IMR-90 (cell line): ENCODE data around the gene CCDC28B. TPM values are rescaled to one million over a fixed set of nuclear protein-coding genes. Genes with fewer than 3 reads are reported as not detected.

Experiments
- ATAC-seq: fragments of 200-7000 bp; cut with Tn5 transposase; 2 replicates; pipeline ENCODE4 v1.9.1; 2020; ENCODE audit warnings: low read depth, mild to moderate bottlenecking, moderate library complexity
- BruUV-seq: library from RNA; stranded (reverse); fragments of 400-500 nt; replicated peaks from 2 replicates; lab custom pipeline; 2021; lab: Mats Ljungman, UMichigan
- CTCF ChIA-PET: fragments of 300-600 bp; formaldehyde crosslinking; extraction: SDS; loops from one replicate; lab custom pipeline; 2021; ENCODE audit warnings: antibody characterized with exemption; lab: Yijun Ruan, JAX
- POLR2A ChIA-PET: fragments of 300-600 bp; sonication (Branson Sonifier 250); formaldehyde crosslinking; loops from one replicate; lab custom pipeline; 2022; ENCODE audit warnings: antibody characterized with exemption; ENCODE audit not compliant: unreplicated experiment; lab: Charles Lee
- DNase-seq: peaks from one replicate; pipeline ENCODE4 v3.0.0; 2013
- H2AFZ ChIP-seq: replicated peaks from 2 replicates; pipeline ENCODE3; 2013; ENCODE audit warnings: low read length, mild to moderate bottlenecking; ENCODE audit not compliant: poor library complexity
- H2AK5ac ChIP-seq: 2 replicates; pipeline ENCODE4 v1.6.1; 2013; ENCODE audit warnings: low read depth, low read length, inconsistent platforms
- H2AK9ac ChIP-seq: replicated peaks from 2 replicates; pipeline ENCODE3; 2013; ENCODE audit warnings: mild to moderate bottlenecking, low read depth, low read length, moderate library complexity; ENCODE audit not compliant: poor library complexity
- H2BK120ac ChIP-seq: 2 replicates; pipeline ENCODE4 v1.6.1; 2013; ENCODE audit warnings: low read depth, low read length, inconsistent platforms
- H2BK15ac ChIP-seq: 3 replicates; pipeline ENCODE4 v1.6.1; 2013; ENCODE audit warnings: low read depth, low read length, inconsistent platforms
- H2BK20ac ChIP-seq: 2 replicates; pipeline ENCODE4 v1.6.1; 2013; ENCODE audit warnings: low read depth, mild to moderate bottlenecking, inconsistent platforms, low read length, moderate library complexity
- H2BK5ac ChIP-seq: 2 replicates; pipeline ENCODE4 v1.6.1; 2013; ENCODE audit warnings: mild to moderate bottlenecking, low read depth, low read length, inconsistent platforms; ENCODE audit not compliant: poor library complexity, severe bottlenecking
- H3K14ac ChIP-seq: replicated peaks from 2 replicates; pipeline ENCODE4 v1.6.1; 2013; ENCODE audit warnings: low read depth, low read length, inconsistent platforms
- H3K18ac ChIP-seq: 2 replicates; pipeline ENCODE4 v1.6.1; 2013; ENCODE audit warnings: low read depth, low read length, control low read depth
- H3K23ac ChIP-seq: 2 replicates; pipeline ENCODE4 v1.6.1; 2013; ENCODE audit warnings: low read depth, low read length, inconsistent platforms
- H3K27ac ChIP-seq: 2 replicates; pipeline ENCODE4 v1.5.1; 2013; ENCODE audit warnings: mild to moderate bottlenecking, control low read depth, low read length; ENCODE audit not compliant: insufficient read depth
- H3K27me3 ChIP-seq: 2 replicates; pipeline ENCODE4 v1.6.1; 2013; ENCODE audit warnings: low read length; ENCODE audit not compliant: control insufficient read depth, insufficient read depth
- H3K36me3 ChIP-seq: 2 replicates; pipeline ENCODE4 v1.6.1; 2013; ENCODE audit warnings: low read length, mixed read lengths; ENCODE audit not compliant: control insufficient read depth, insufficient read depth
- H3K4ac ChIP-seq: 2 replicates; pipeline ENCODE4 v1.6.1; 2013; ENCODE audit warnings: low read depth, low read length, inconsistent platforms
- H3K4me1 ChIP-seq: 2 replicates; pipeline ENCODE4 v1.6.1; 2013; ENCODE audit warnings: low read length, mixed read lengths; ENCODE audit not compliant: control insufficient read depth, insufficient read depth
- H3K4me2 ChIP-seq: 2 replicates; pipeline ENCODE4 v1.6.1; 2013; ENCODE audit warnings: low read depth, mild to moderate bottlenecking, control low read depth, low read length, moderate library complexity
- H3K4me3 ChIP-seq: 2 replicates; pipeline ENCODE4 v1.5.1; 2013; ENCODE audit warnings: low read depth, mild to moderate bottlenecking, control low read depth, low read length, moderate library complexity; ENCODE audit not compliant: insufficient read depth
- H3K56ac ChIP-seq: 2 replicates; pipeline ENCODE4 v1.6.1; 2013; ENCODE audit warnings: low read length, inconsistent platforms; ENCODE audit not compliant: insufficient read depth; ENCODE audit errors: extremely low read depth
- H3K79me1 ChIP-seq, 2 experiments: 2 replicates each; pipeline ENCODE4 v1.6.1; 2013; ENCODE audit warnings: low read length in 2 of 2, inconsistent platforms in 1 of 2, low read depth in 1 of 2
- H3K9ac ChIP-seq: 2 replicates; pipeline ENCODE4 v1.6.1; 2013; ENCODE audit warnings: low read depth, low read length, control low read depth
- H3K9me1 ChIP-seq: 2 replicates; pipeline ENCODE4 v1.6.1; 2013; ENCODE audit warnings: low read length, inconsistent platforms; ENCODE audit not compliant: insufficient read depth
- H3K9me3 ChIP-seq: 2 replicates; pipeline ENCODE4 v1.6.1; 2013; ENCODE audit warnings: low read length; ENCODE audit not compliant: control insufficient read depth, insufficient read depth
- H4K20me1 ChIP-seq: 2 replicates; pipeline ENCODE4 v1.6.1; 2013; ENCODE audit warnings: low read length, inconsistent platforms; ENCODE audit not compliant: insufficient read depth
- H4K5ac ChIP-seq: 2 replicates; pipeline ENCODE4 v1.6.1; 2013; ENCODE audit warnings: mild to moderate bottlenecking, low read depth, low read length, control low read depth
- H4K8ac ChIP-seq, 2 experiments: 2 replicates each; pipeline ENCODE4 v1.6.1; 2013; ENCODE audit warnings: low read depth in 2 of 2, low read length in 2 of 2, control low read depth in 1 of 2, inconsistent platforms in 1 of 2
- H4K91ac ChIP-seq: 2 replicates; pipeline ENCODE4 v1.6.1; 2013; ENCODE audit warnings: low read depth, low read length, inconsistent platforms; ENCODE audit not compliant: insufficient read depth
- CEBPB ChIP-seq: IDR thresholded peaks from 2 replicates; pipeline ENCODE4 v1.6.1; 2012; ENCODE audit warnings: low read depth, low read length, improper control_type of control experiment
- MXI1 ChIP-seq: IDR thresholded peaks from 2 replicates; pipeline ENCODE4 v1.6.1; 2012; ENCODE audit warnings: low read depth, mild to moderate bottlenecking, low read length, moderate library complexity, borderline replicate concordance
- POLR2A ChIP-seq: IDR thresholded peaks from 2 replicates; pipeline ENCODE4 v1.6.1; 2012; ENCODE audit warnings: mild to moderate bottlenecking, low read depth, low read length
- WGBS, 2 experiments: methylation state at CpG; one replicate each; pipeline versions ENCODE4 v1.1.5 to v1.1.7; 2013; ENCODE audit warnings: missing lambda C conversion rate in 2 of 2; ENCODE audit not compliant: insufficient read length in 1 of 2; ENCODE audit errors: extremely low coverage in 2 of 2; 5-methylcytosine and 5-hydroxymethylcytosine counted together
- dilution Hi-C: fragments of 300-500 bp; cut with HindIII; formaldehyde crosslinking; loops from one replicate; pipeline ENCODE4 v1.14.3; 2018; ENCODE audit warnings: low sequenced_read_pairs; ENCODE audit not compliant: unreplicated experiment
- in situ Hi-C: fragments of 300-500 bp; cut with MboI; formaldehyde crosslinking; loops from 3 replicates; pipeline ENCODE4 v1.14.3; 2019; ENCODE audit warnings: low sequenced_read_pairs, inconsistent platforms, mixed read lengths
- intact Hi-C: fragments of 100-400 bp; cut with micrococcal nuclease; formaldehyde crosslinking; loops from 2 replicates; pipeline ENCODE4 v1.10.0; 2022
- polyA plus RNA-seq, 3 experiments: library from polyadenylated mRNA; depleted of rRNA; stranded (reverse); fragments of >200 nt; gene quantifications; 2 replicates each; pipeline ENCODE4 v1.2.3, GENCODE V29; 2012; ENCODE audit warnings: low replicate concordance in 1 of 3
- total RNA-seq: library from RNA; depleted of rRNA; stranded (reverse); fragments of >200 nt; gene quantifications from 2 replicates; pipeline ENCODE4 v1.2.3, GENCODE V29; 2012

Gene CCDC28B
- total and polyA plus RNA-seq, 2 of the 4 experiments (the other 2 are of a cell fraction) = 17.2 to 18.4 TPM

- no peaks in the 10 kb centered on the region for H4K20me1 ChIP-seq
- H3K79me1 ChIP-seq = peaks cover 11 to 39% of the 10 kb centered on the region in 2 experiments
- peaks cover 3% of the 10 kb centered on the region; the same call in 1 of the 2 replicates for H3K36me3 ChIP-seq
- H3K4me2 ChIP-seq = peak within 1 kb of the TSS; percentile 89
- in situ Hi-C loops (no loop called here), dilution Hi-C loops (no loop called here), intact Hi-C loops (no loop called here)
- peak within 1 kb of the TSS; percentile 54 to 93 for H4K8ac ChIP-seq
- peaks cover 13% of the 10 kb centered on the region; the same call in 1 of the 2 replicates for H3K9me1 ChIP-seq
- DNase-seq = peak; percentile 74
- TF ChIP-seq MXI1 = peak; percentile 54; the same call in 1 of the 2 replicates
- TF ChIP-seq POLR2A = peak; percentile 75
- no peak for TF ChIP-seq CEBPB
- H3K27ac ChIP-seq = peak within 1 kb of the TSS; percentile 31; the same call in 1 of the 2 replicates
- peak within 1 kb of the TSS; percentile 84 for H3K4ac ChIP-seq
- no peak within 1 kb of the TSS for H3K18ac ChIP-seq
- H4K91ac ChIP-seq = peak within 1 kb of the TSS; percentile 76
- no peak within 1 kb of the TSS for H2BK120ac ChIP-seq
- peak within 1 kb of the TSS; percentile 47; the same call in 1 of the 2 replicates for H3K56ac ChIP-seq
- peak within 1 kb of the TSS; percentile 77 for H3K9ac ChIP-seq
- peak within 1 kb of the TSS; percentile 72 for H2AK5ac ChIP-seq
- H3K27me3 ChIP-seq = no peaks in the 10 kb centered on the region
- no peak within 1 kb of the TSS for H2BK20ac ChIP-seq
- H2BK15ac ChIP-seq = no peak within 1 kb of the TSS
- peak within 1 kb of the TSS; percentile 99 for H2AFZ ChIP-seq
- peak within 1 kb of the TSS; percentile 3 for H2BK5ac ChIP-seq
- ChIA-PET CTCF (interaction anchor here (0.6 to 1.9 kb wide), 3 partner anchors 10 to 432 kb away, joined by 3 to 7 read pairs (median 5); no protein-coding TSS in a partner anchor), POLR2A (interaction anchor here (0.6 kb wide), 1 partner anchor 218 kb away, joined by 3 read pairs; no protein-coding TSS in a partner anchor)
- BruUV-seq = no TSS peak
- peak within 1 kb of the TSS; percentile 96 for H2AK9ac ChIP-seq
- H3K14ac ChIP-seq = peak within 1 kb of the TSS; percentile 90
- WGBS, 2 experiments = 1% methylated on average over 45 of the region's 77 CpGs; no CpG with 5 or more reads in 1 of the 2 experiments
- H3K4me1 ChIP-seq = peaks cover 13% of the 10 kb centered on the region
- peak within 1 kb of the TSS; percentile 59 for H3K4me3 ChIP-seq
- peak; percentile 73 for ATAC-seq
- no peaks in the 10 kb centered on the region for H3K9me3 ChIP-seq
- H3K23ac ChIP-seq = peak within 1 kb of the TSS; percentile 74; the same call in 1 of the 2 replicates
- H4K5ac ChIP-seq = peak within 1 kb of the TSS; percentile 31
These were observed 5.3 kb downstream of the CCDC28B start, which contains the start of gene IQCC for GRCh38 chr1:32205401-32206370. Gene IQCC, plus strand, starts transcription at chr1:32205671. Its CDS starts 11 bp downstream, at chr1:32205682.
